ENCODE measurements around the gene SLC4A1AP.

DNA sequence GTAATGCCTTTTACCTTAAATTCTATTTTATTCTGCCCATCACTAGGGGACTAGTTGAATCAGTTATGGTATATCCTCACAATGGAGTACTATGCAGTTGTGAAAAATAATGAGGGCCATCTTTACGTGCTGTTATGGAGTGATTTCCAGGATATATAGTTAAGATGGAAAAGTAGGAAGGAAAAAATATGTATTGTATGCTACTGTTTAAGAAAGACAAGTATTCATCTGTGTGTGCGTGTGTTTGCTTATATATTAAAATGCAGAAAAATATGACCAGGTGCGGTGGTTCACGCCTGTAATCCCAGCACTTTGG is 75.3 kb downstream of the SLC4A1AP start:
- TF ChIP-seq POLR2AphosphoS5 (IDR thresholded peaks at IDR 0.05) (no peak), POLR2A (IDR thresholded peaks at IDR 0.05) (no peak)

Data from transverse colon (tissue), 3 donors.